ENCODE data around the gene EMC8.

DNA sequence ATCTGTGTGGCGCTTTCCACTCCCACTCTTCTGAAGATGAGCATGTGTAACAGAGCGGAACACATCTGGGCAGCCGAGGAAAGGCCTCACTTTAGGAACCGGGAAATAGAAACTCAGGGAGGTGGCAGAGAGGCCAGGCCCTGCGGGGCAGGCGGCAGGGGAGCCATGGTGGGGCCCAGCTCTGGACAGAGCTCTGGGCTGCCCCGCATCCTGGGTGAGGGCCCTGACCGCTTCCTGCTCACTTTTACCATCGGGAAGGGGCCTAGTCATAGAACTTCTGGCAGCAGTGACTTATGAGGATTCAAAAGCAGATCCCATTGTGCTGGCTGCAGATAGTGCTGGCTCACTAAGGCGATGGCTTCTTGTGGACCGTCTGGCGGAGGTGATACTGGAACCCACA is 22.8 kb upstream of the EMC8 start:
- TF ChIP-seq, protein P1, sequence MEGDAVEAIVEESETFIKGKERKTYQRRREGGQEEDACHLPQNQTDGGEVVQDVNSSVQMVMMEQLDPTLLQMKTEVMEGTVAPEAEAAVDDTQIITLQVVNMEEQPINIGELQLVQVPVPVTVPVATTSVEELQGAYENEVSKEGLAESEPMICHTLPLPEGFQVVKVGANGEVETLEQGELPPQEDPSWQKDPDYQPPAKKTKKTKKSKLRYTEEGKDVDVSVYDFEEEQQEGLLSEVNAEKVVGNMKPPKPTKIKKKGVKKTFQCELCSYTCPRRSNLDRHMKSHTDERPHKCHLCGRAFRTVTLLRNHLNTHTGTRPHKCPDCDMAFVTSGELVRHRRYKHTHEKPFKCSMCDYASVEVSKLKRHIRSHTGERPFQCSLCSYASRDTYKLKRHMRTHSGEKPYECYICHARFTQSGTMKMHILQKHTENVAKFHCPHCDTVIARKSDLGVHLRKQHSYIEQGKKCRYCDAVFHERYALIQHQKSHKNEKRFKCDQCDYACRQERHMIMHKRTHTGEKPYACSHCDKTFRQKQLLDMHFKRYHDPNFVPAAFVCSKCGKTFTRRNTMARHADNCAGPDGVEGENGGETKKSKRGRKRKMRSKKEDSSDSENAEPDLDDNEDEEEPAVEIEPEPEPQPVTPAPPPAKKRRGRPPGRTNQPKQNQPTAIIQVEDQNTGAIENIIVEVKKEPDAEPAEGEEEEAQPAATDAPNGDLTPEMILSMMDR (IDR thresholded peaks at IDR 0.05; ENCODE audit: low read depth, low read length, missing input control): no peak
- TF ChIP-seq JUND (IDR thresholded peaks at IDR 0.05): no peak
- TF ChIP-seq HNF4A (conservative IDR thresholded peaks at IDR 0.05): no peak
- no peak for TF ChIP-seq ATF3 (IDR thresholded peaks at IDR 0.05)
- TF ChIP-seq TAF1 (conservative IDR thresholded peaks at IDR 0.05): no peak
- TF ChIP-seq GABPA (IDR thresholded peaks at IDR 0.05 in 1 of 2, conservative IDR thresholded peaks at IDR 0.05 in 1 of 2): no peak
- TF ChIP-seq MAX (IDR thresholded peaks at IDR 0.05): no peak

All from liver (tissue), 3 donors.